Bronchial epithelial cell (primary cell): ENCODE data around the gene NECAB2. TPM values are rescaled to one million over a fixed set of nuclear protein-coding genes. Genes with fewer than 3 reads are reported as not detected.

ENCODE experiments used
- DNase-seq: peaks from one replicate; pipeline ENCODE4 v3.0.0-alpha.2; 2010; ENCODE audit warnings: low read depth
- FAIRE-seq: peaks from 2 replicates; lab custom pipeline; 2011; peaks lifted over from hg19 to GRCh38; lab: Jason Lieb, UNC
- H3K27me3 ChIP-seq: 2 replicates; pipeline ENCODE4 v1.5.1; 2011; ENCODE audit warnings: low read length; ENCODE audit not compliant: control insufficient read depth, insufficient read depth
- H3K36me3 ChIP-seq: 2 replicates; pipeline ENCODE4 v1.5.1; 2011; ENCODE audit warnings: low read length; ENCODE audit not compliant: control insufficient read depth, insufficient read depth
- H3K4me3 ChIP-seq: 2 replicates; pipeline ENCODE4 v1.5.1; 2011; ENCODE audit warnings: mild to moderate bottlenecking, low read depth, low read length, control low read depth
- CTCF ChIP-seq: IDR thresholded peaks from 2 replicates; pipeline ENCODE4 v1.5.1; 2011; ENCODE audit warnings: mild to moderate bottlenecking, moderate library complexity, low read length, control low read depth, inconsistent platforms; ENCODE audit not compliant: insufficient read depth, severe bottlenecking
- total RNA-seq: library from RNA; depleted of rRNA; stranded (reverse); fragments of >200 nt; gene quantifications from 2 replicates; pipeline ENCODE4 v1.2.1, GENCODE V29; 2014

The NECAB2 gene
- total RNA-seq, 1 donor from 2014 or later: not detected

GRCh38 chr16:83953796-83954576, 14.1 kb upstream of the NECAB2 start:
- Histone ChIP-seq H3K27me3 (no peaks in the 10 kb centered on the region), H3K36me3 (peaks cover 8% of the 10 kb centered on the region), H3K4me3 (peak overlapping the region; percentile 62)
- DNase-seq: peak; percentile 64
- TF ChIP-seq CTCF: peak; percentile 81
- no peak for FAIRE-seq

- no peak for TF ChIP-seq CTCF
- Histone ChIP-seq H3K27me3 (no peaks in the 10 kb centered on the region), H3K36me3 (peaks cover 10% of the 10 kb centered on the region), H3K4me3 (peak overlapping the region; percentile 62)
- DNase-seq (peak; percentile 51), FAIRE-seq (no peak)
Measured at GRCh38 chr16:83954577-83955016, 13.4 kb upstream of the NECAB2 start.

- Histone ChIP-seq H3K4me3 (no peak overlapping the region), H3K27me3 (no peaks in the 10 kb centered on the region), H3K36me3 (peaks cover 11% of the 10 kb centered on the region)
- no peak for TF ChIP-seq CTCF
- FAIRE-seq (no peak), DNase-seq (no peak)
Measured at GRCh38 chr16:83955218-83956130, 12.6 kb upstream of the NECAB2 start.

- Histone ChIP-seq H3K4me3 (no peak overlapping the region), H3K27me3 (no peaks in the 10 kb centered on the region), H3K36me3 (peaks cover 16% of the 10 kb centered on the region)
- DNase-seq (peak; percentile 59), FAIRE-seq (no peak)
- peak; percentile 99 for TF ChIP-seq CTCF
Measured at GRCh38 chr16:83956336-83957289, 11.4 kb upstream of the NECAB2 start.

GRCh38 chr16:83957296-83957855, 10.7 kb upstream of the NECAB2 start:
- DNase-seq (no peak), FAIRE-seq (no peak)
- no peak for TF ChIP-seq CTCF
- Histone ChIP-seq H3K4me3 (no peak overlapping the region), H3K36me3 (peaks cover 19% of the 10 kb centered on the region), H3K27me3 (no peaks in the 10 kb centered on the region)
